Activated B cell treated with CpG ODN at 0.5 μM for 24 hours (primary cell): ENCODE results near the gene MYL12A. TPM values are rescaled to one million over a fixed set of nuclear protein-coding genes. Genes with fewer than 3 reads are reported as not detected.

Experiments
- ATAC-seq: fragments of 200-7000 bp; cut with Tn5 transposase; one replicate; pipeline ENCODE4 v1.10.0; 2021; ENCODE audit warnings: low read depth, mild to moderate bottlenecking, moderate library complexity
- CTCF ChIA-PET: fragments of 350-600 bp; sonication (Branson Sonifier 250); formaldehyde crosslinking; loops from one replicate; lab custom pipeline; 2021; ENCODE audit warnings: antibody characterized with exemption; lab: Charles Lee
- POLR2A ChIA-PET: fragments of 350-600 bp; sonication (Branson Sonifier 250); formaldehyde crosslinking; loops from one replicate; lab custom pipeline; 2021; ENCODE audit warnings: antibody characterized with exemption; lab: Charles Lee
- DNase-seq: peaks from one replicate; pipeline ENCODE4 v3.0.0; 2022
- H3K27ac Mint-ChIP-seq: one replicate; pipeline ENCODE4 v1.8.0; 2020; ENCODE audit warnings: mixed read lengths
- H3K27me3 Mint-ChIP-seq: one replicate; pipeline ENCODE4 v1.8.0; 2021; ENCODE audit warnings: mixed read lengths
- H3K36me3 Mint-ChIP-seq: one replicate; pipeline ENCODE4 v1.8.0; 2021; ENCODE audit warnings: low read depth, mixed read lengths
- H3K4me1 Mint-ChIP-seq: one replicate; pipeline ENCODE4 v1.8.0; 2021; ENCODE audit warnings: mixed read lengths
- H3K4me3 Mint-ChIP-seq: one replicate; pipeline ENCODE4 v1.8.0; 2020; ENCODE audit warnings: mild to moderate bottlenecking, mixed read lengths
- H3K9me3 Mint-ChIP-seq: one replicate; pipeline ENCODE4 v1.8.0; 2020; ENCODE audit warnings: mixed read lengths
- CTCF ChIP-seq: fragments of 200-600 bp; IDR thresholded peaks from one replicate; pipeline ENCODE4 v1.8.0; 2022; ENCODE audit warnings: antibody characterized with exemption, mild to moderate bottlenecking
- intact Hi-C: fragments of 100-400 bp; cut with micrococcal nuclease; formaldehyde crosslinking; loops from one replicate; pipeline ENCODE4 v1.15.1; 2024
- total RNA-seq: library from RNA; stranded (reverse); gene quantifications from 2 replicates; pipeline ENCODE4 v1.2.3, GENCODE V29; 2022

MYL12A gene
- total RNA-seq, 1 donor from 2014 or later = 394 TPM

DNA sequence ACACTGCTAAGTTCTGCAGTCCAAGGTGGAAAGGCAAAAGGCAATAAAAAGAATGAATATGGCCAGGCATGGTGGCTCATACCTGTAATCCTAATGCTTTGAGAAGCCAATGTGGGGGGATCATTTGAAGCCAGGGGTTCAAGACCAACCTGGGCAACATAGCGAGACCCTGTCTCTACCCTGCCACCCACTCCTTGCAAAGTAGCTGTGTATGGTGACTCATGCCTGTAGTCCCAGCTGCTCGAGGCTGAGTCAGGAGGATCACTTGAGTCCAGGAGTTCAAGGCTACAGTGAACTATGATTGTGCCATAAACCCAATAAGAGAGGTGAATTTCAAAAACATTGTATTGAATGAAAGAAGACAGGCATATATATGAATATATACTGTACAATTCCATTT, 16.8 kb downstream of the MYL12A start:
- H3K36me3 Mint-ChIP-seq = peaks cover 13% of the 10 kb centered on the region
- no peak for ATAC-seq
- H3K4me1 Mint-ChIP-seq = peaks cover 80% of the 10 kb centered on the region
- H3K9me3 Mint-ChIP-seq = no peaks in the 10 kb centered on the region
- POLR2A ChIA-PET = interaction anchor here (2.8 to 5.7 kb wide), 2 partner anchors 14 to 15 kb away, joined by 7 to 166 read pairs; partner anchors contain the start of gene MYL12A
- intact Hi-C loops = loop anchor here (5.0 kb wide), 3 partner anchors 138 to 692 kb away; partner anchors contain the start of genes METTL4, NDC80 and TGIF1
- CTCF ChIA-PET = interaction anchor here (1.8 kb wide), 1 partner anchor 33 kb away, joined by 5 read pairs; no protein-coding TSS in a partner anchor
- peak overlapping the region; percentile 8 for H3K27ac Mint-ChIP-seq
- peak overlapping the region; percentile 6 for H3K4me3 Mint-ChIP-seq
- no peak for DNase-seq
- no peaks in the 10 kb centered on the region for H3K27me3 Mint-ChIP-seq
- no peak for TF ChIP-seq CTCF

DNA sequence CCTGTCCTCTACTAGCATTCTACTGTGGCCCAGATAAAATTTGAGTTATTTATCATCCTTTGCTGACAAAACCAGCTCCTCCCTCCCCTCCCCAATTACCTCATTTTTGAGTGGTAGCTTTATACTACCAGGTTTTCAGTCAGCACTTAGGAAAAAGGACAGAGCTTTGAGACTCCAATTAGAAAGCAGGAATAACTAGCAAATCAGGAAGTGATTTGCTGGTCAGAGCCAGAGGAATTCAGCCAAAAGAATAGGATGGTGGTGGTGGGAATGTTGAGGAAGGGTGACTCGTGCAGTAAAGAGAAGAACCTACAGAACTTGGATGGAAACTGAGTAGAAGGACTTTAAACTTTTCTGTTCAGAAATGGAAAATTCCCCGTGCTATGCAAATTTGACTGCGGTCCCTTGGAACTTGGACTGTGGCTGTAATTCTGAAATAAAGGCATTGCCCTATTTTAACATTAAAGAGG, 18.0 kb downstream of the MYL12A start:
- Mint-ChIP-seq H3K4me1 (peaks cover 82% of the 10 kb centered on the region), H3K27ac (peak overlapping the region; percentile 42), H3K36me3 (peaks cover 13% of the 10 kb centered on the region), H3K27me3 (no peaks in the 10 kb centered on the region), H3K9me3 (no peaks in the 10 kb centered on the region), H3K4me3 (peak overlapping the region; percentile 39)
- ChIA-PET POLR2A (interaction anchor here (0.6 to 2.3 kb wide), 2 partner anchors 17 to 18 kb away, joined by 4 to 6 read pairs; partner anchors contain the start of gene MYL12A), CTCF (interaction anchor here (2.5 kb wide), 1 partner anchor 401 kb away, joined by 6 read pairs; no protein-coding TSS in a partner anchor)
- TF ChIP-seq CTCF = no peak
- DNase-seq (no peak), ATAC-seq (no peak)
- intact Hi-C loops = no loop called here

DNA sequence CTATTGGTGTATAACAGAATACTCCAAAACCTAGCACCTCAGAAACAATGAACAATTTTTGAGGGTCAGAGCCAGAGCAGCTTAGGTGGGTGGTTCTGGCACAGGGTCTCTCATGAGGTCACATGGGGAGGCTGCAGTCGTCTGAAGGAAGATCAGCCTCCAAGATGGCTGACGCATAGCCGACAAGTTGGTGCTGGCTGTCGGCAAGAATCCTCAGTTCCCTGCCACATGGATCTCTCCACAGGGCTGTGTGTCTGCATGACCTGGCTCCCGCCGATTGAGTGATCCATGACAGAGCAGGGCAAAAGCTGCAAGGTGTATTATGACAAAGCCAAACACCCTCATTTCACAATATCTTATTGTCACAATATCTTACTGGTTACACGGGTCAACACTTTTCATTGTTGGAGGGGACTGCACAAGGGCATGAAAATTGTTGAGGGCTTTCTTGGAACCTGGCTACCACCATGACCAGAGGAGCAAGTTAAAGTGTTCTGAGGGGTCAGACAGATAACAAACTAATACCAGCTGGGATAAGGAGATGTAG, 18.5 kb downstream of the MYL12A start:
- H3K27ac Mint-ChIP-seq = peak overlapping the region; percentile 54
- peak overlapping the region; percentile 39 for H3K4me3 Mint-ChIP-seq
- ATAC-seq (no peak), DNase-seq (no peak)
- ChIA-PET CTCF (interaction anchor here (2.5 kb wide), 1 partner anchor 400 kb away, joined by 6 read pairs; no protein-coding TSS in a partner anchor), POLR2A (interaction anchor here (0.6 to 2.3 kb wide), 3 partner anchors 18 to 270 kb away, joined by 3 to 6 read pairs (median 4); partner anchors contain the start of gene MYL12A)
- intact Hi-C loops = no loop called here
- no peaks in the 10 kb centered on the region for H3K9me3 Mint-ChIP-seq
- peaks cover 82% of the 10 kb centered on the region for H3K4me1 Mint-ChIP-seq
- H3K27me3 Mint-ChIP-seq = no peaks in the 10 kb centered on the region
- no peak for TF ChIP-seq CTCF
- H3K36me3 Mint-ChIP-seq = peaks cover 12% of the 10 kb centered on the region

GRCh38 chr18:3268306-3268705, 20.7 kb downstream of the MYL12A start:
- Mint-ChIP-seq H3K36me3 (peaks cover 15% of the 10 kb centered on the region), H3K4me1 (peaks cover 79% of the 10 kb centered on the region), H3K27me3 (no peaks in the 10 kb centered on the region), H3K4me3 (no peak overlapping the region), H3K9me3 (no peaks in the 10 kb centered on the region), H3K27ac (peak overlapping the region; percentile 44)
- intact Hi-C loops = no loop called here
- no peak for TF ChIP-seq CTCF
- ChIA-PET CTCF (no interaction called here), POLR2A (no interaction called here)
- ATAC-seq (no peak), DNase-seq (no peak)

DNA sequence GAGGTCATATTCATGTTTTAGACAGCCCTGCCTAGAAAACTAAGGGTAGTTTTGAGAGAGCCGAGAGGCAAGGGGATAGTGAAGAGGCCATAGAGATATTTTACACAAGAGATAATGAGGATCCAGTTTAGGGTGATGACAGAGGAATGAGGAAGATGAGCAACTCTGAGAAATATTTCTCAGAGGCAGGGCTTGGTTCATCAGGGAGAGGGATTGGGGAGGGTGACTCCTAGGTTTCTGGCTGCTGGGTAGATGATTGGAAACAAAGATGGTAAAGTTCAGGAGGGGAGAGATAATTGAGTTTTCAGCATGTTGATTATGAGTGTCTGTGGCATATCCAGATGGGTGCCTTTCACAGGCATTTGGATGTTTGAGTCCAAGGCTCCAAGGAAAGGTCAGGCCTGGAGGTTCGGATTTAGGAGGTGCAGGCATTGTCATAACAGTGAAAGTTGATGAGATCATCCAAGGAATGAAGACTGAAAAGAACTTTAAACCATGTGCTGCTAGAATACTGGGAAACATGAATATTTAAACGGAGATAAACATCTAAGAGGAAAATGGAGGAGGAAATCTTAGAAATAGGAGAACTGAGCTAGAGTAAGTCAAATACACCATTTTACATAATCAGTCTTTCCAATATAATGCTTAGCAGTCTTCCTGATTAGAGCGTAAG, 21.8 kb downstream of the MYL12A start:
- no peak for DNase-seq
- no peak for TF ChIP-seq CTCF
- Mint-ChIP-seq H3K9me3 (no peaks in the 10 kb centered on the region), H3K4me1 (peaks cover 69% of the 10 kb centered on the region), H3K4me3 (no peak overlapping the region), H3K27ac (peak overlapping the region; percentile 0), H3K36me3 (peaks cover 26% of the 10 kb centered on the region), H3K27me3 (no peaks in the 10 kb centered on the region)
- no peak for ATAC-seq
- intact Hi-C loops = no loop called here
- POLR2A ChIA-PET = interaction anchor here (1.0 kb wide), 1 partner anchor 8 kb away, joined by 4 read pairs; the partner anchor contains the start of gene MYL12B
- CTCF ChIA-PET = no interaction called here
